ENCODE results near the gene FBXO47.
A peak's percentile ranks its signal among the peaks of the same experiment; 100 is the strongest.
"Not testable (repeated sequence)": the region's sequence is repeated elsewhere in the genome, so short reads cannot be mapped to it uniquely, and the experiment has no call there.

The FBXO47 gene

GRCh38 chr17:38980490-38981217 is 13.5 kb upstream of the FBXO47 start:
- peak; percentile 81 for DNase-seq

- no peak for DNase-seq
Observed at GRCh38 chr17:38978180-38978579, 11.0 kb upstream of the FBXO47 start.

DNA sequence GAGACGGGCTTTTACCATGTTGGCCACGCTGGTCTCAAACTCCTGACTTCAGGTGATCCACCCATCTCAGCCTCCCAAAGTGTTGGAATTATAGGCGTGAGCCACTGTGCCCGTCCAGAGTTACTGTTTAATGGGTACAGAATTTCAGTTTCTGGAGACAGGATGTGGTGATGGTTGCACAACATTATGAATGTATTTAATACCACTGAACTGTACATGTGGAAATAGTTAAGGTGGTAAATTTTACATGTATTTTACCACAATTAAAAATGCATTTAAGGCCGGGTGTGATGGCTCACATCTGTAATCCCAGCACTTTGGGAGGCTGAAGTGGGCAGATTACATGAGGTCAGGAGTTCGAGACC is 9.0 kb upstream of the FBXO47 start:
- DNase-seq, result peak; percentile 30

DNA sequence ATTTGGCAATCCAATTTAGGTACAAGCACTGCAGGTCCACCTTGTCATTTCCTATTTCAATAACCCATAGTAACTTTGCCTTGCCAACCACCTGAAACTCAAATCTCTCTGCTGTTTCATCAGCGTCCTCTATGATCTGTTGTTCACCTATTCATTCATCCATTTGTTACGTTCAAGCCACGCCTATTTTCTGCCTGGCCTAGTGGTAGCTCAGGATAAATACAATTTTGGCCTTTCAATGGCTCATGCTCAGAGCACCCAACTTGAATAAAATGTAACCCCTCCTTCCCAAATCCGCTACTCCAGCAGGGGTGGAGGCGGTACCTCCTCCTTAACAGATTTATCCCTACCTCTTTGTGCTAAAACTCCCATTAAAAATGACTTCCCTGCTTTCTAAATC is 3.6 kb upstream of the FBXO47 start:
- no peak for DNase-seq

GRCh38 chr17:38970128-38970527 is 2.9 kb upstream of the FBXO47 start:
- DNase-seq, result no peak

- no peak for DNase-seq
Observed at GRCh38 chr17:38969281-38969680, 2.1 kb upstream of the FBXO47 start.

DNA sequence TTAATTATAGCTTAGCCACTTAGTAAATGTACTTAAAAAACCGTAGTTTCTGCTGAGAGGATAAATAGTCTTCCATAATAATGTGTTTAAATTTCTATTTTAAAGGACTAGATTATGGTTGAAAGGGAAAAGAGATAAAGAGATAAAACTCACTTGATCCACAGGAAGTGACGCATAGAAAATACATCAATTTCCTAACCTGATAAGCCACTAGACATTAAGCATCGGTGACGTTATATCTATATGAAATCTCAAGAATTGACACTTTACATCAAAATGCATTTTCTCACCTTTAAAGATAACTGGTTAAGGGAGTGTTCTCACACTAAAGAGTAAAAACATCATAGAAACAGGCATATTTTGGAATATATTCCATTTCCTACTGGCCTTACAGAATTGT is 5.8 kb downstream of the FBXO47 start:
- DNase-seq, result no peak

- no peak for DNase-seq
Observed at GRCh38 chr17:38960402-38960801, 6.8 kb downstream of the FBXO47 start.

GRCh38 chr17:38959508-38959907 is 7.7 kb downstream of the FBXO47 start:
- no peak for DNase-seq

- DNase-seq, result peak; percentile 93
Observed at GRCh38 chr17:38958756-38959155, 8.4 kb downstream of the FBXO47 start.

DNA sequence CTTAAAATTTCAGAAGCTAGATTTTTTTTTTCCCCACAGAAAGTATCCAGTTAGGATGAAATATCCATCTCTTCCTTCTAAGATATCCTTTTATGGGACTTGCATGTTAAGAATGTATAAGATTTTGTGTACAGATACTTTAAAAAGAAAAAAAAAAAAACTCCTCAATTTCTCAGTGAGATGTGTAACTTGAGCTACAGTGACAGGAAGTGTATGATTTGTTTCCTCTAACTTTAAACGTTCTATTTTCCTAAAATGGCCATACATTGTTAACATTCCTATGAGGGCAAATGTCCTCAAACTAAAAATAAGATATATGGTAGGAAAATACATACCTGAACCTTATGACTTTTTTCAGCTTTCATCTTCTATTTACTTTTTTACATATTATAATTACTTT is 8.9 kb downstream of the FBXO47 start:
- DNase-seq, result peak; percentile 88

GRCh38 chr17:38953800-38954199 is 13.4 kb downstream of the FBXO47 start:
- not testable (repeated sequence) for DNase-seq

DNA sequence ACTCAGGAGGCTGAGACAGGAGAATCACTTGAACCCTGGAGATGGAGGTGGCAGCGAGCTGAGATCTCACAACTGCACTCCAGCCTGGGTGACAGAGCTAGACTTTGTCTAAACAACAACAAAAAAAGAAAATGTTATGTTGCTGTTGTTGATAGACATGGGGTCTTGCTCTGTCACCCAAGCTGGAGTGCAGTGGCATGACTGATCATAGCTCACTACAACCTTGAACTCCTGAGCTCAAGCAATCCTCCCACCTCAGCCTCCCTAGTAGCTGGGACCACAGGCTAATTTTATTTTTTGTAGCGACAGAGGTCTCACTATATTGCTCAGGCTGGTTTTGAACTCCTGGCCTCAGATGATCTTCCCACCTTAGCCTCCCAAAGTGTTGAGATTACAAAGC is 20.0 kb downstream of the FBXO47 start:
- no peak for DNase-seq

DNA sequence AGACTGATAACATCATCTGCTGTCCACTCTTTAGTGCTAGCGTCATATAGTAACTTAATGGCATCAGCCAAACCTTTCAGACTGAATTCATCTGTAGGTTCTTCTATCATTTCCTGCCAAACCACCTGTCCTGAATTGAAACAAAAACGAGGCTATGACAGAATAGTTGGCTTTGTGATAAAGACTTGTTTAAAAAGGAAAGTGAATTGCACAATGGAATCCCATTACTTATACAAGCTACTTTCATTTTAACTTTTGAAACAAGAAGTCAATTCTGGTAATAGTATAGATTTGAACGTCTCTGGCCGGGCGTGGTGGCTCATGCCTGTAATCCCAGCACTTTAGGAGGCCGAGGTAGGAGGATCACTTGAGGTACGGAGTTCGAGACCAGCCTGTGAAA is 23.6 kb downstream of the FBXO47 start:
- DNase-seq, result no peak

GRCh38 chr17:38942696-38943334 is 24.4 kb downstream of the FBXO47 start:
- no peak for DNase-seq

- no peak for DNase-seq
Observed at GRCh38 chr17:38940404-38940803, 26.8 kb downstream of the FBXO47 start.

DNA sequence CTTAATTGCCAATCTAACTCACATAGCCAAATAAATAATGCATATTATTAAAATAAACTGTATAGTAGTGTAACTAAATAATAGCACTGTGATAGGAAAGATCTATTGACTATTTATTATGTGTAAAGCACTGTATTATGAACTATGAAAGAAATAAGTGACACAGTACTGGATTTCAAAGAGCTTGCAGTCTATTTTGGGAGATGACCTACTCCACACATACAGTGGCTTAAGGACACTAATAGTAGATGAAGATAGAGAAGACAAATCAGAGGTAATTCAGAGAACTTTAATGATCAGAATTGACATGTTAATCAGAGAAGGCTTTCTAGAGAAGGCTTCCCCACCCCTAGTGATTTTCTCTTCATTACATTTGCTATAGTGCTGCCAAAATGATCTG is 27.2 kb downstream of the FBXO47 start:
- DNase-seq, result no peak

GRCh38 chr17:38933962-38934361 is 33.2 kb downstream of the FBXO47 start:
- DNase-seq, result peak; percentile 56

DNA sequence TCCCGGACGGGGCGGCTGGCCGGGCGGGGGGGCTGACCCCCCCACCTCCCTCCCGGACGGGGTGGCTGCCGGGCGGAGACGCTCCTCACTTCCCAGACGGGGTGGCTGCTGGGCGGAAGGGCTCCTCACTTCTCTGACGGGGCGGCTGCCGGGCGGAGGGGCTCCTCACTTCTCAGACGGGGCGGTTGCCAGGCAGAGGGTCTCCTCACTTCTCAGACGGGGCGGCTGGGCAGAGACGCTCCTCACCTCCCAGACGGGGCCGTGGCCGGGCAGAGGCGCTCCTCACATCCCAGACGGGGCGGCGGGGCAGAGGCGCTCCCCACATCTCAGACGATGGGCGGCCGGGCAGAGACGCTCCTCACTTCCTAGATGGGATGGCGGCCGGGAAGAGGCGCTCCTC is 36.4 kb downstream of the FBXO47 start:
- not testable (repeated sequence) for DNase-seq

GRCh38 chr17:38926293-38927070 is 40.7 kb downstream of the FBXO47 start:
- no peak for DNase-seq

- peak; percentile 68 for DNase-seq
Observed at GRCh38 chr17:38925263-38925995, 41.8 kb downstream of the FBXO47 start, which contains the start of gene LASP1NB. Gene LASP1NB (plus strand): TSS chr17:38925614.

GRCh38 chr17:38922538-38923297 is 44.5 kb downstream of the FBXO47 start:
- DNase-seq, result peak; percentile 74

Measured in fibroblast of skin of back (primary cell).